Retinal pigment epithelial cell (primary cell): ENCODE data around the gene PSMB11.

Experiments
- DNase-seq: peaks from one replicate; pipeline ENCODE4 v3.0.0-alpha.2; 2010; ENCODE audit warnings: low read depth
- H3K4me3 ChIP-seq: 2 replicates; pipeline ENCODE4 v1.5.1; 2011; ENCODE audit warnings: mild to moderate bottlenecking, low read length, control low read depth, moderate library complexity
- TF ChIP-seq, protein P1 (sequence below): conservative IDR thresholded peaks from 2 replicates; pipeline ENCODE4 v1.5.1; 2011; ENCODE audit warnings: low read depth, low read length, control low read depth, inconsistent platforms

The PSMB11 gene

GRCh38 chr14:23077962-23078361, 36.0 kb downstream of the PSMB11 start:
- no peak for DNase-seq
- no peak overlapping the region for H3K4me3 ChIP-seq
- TF ChIP-seq, protein P1, sequence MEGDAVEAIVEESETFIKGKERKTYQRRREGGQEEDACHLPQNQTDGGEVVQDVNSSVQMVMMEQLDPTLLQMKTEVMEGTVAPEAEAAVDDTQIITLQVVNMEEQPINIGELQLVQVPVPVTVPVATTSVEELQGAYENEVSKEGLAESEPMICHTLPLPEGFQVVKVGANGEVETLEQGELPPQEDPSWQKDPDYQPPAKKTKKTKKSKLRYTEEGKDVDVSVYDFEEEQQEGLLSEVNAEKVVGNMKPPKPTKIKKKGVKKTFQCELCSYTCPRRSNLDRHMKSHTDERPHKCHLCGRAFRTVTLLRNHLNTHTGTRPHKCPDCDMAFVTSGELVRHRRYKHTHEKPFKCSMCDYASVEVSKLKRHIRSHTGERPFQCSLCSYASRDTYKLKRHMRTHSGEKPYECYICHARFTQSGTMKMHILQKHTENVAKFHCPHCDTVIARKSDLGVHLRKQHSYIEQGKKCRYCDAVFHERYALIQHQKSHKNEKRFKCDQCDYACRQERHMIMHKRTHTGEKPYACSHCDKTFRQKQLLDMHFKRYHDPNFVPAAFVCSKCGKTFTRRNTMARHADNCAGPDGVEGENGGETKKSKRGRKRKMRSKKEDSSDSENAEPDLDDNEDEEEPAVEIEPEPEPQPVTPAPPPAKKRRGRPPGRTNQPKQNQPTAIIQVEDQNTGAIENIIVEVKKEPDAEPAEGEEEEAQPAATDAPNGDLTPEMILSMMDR, result no peak

DNA sequence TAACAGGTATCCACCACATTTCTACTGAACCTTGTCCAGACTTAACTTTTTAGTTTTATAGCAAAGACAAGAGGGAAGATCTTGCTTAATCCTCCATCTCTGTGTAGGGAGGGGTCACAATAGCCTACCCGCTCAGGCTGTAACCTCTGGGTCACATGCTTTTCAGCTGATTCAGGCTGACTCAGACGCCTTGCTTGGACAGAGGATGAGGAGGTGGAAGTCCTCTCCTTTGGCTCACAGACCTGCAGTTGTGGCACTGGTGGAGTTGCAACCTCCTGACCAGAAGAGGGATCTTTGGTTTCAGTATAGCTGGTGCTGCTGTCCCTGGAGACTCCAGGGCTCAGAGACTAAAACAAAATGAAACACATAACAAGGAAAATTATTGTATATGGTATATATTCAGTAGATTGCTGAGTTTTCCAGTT, 36.7 kb downstream of the PSMB11 start:
- peak; percentile 74 for DNase-seq
- no peak overlapping the region for H3K4me3 ChIP-seq
- TF ChIP-seq, protein P1, result peak; percentile 4

DNA sequence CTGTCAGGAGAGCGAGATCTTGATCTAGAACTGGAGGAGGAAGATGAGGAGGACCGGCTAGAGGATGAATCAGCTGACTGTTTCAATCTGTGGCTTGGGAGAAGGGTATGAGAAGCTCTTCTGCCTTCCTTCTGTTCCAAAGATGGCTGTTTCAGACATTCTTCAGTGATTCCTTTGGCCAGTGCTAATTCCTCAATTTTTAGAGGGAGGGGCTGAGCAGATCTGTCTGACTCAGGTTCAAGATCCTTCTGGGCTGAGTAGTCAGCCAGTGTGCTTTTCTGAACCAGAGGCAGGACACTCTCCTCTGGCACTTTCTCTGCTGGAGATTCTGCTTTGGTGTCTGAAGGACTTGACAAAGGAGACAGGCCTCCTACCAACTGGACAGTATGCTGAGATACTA, 37.7 kb downstream of the PSMB11 start:
- H3K4me3 ChIP-seq, result no peak overlapping the region
- TF ChIP-seq, protein P1, result no peak
- no peak for DNase-seq

- TF ChIP-seq, protein P1, result no peak
- DNase-seq, result no peak
- H3K4me3 ChIP-seq, result no peak overlapping the region
Observed at GRCh38 chr14:23080474-23080873, 38.5 kb downstream of the PSMB11 start.

GRCh38 chr14:23085458-23085857, 43.4 kb downstream of the PSMB11 start:
- TF ChIP-seq, protein P1, result no peak
- DNase-seq, result no peak

GRCh38 chr14:23086565-23086964, 44.6 kb downstream of the PSMB11 start:
- no peak overlapping the region for H3K4me3 ChIP-seq

More at GRCh38 chr14:23085458-23085857, 43.4 kb downstream of the PSMB11 start:
- no peak overlapping the region for H3K4me3 ChIP-seq

DNA sequence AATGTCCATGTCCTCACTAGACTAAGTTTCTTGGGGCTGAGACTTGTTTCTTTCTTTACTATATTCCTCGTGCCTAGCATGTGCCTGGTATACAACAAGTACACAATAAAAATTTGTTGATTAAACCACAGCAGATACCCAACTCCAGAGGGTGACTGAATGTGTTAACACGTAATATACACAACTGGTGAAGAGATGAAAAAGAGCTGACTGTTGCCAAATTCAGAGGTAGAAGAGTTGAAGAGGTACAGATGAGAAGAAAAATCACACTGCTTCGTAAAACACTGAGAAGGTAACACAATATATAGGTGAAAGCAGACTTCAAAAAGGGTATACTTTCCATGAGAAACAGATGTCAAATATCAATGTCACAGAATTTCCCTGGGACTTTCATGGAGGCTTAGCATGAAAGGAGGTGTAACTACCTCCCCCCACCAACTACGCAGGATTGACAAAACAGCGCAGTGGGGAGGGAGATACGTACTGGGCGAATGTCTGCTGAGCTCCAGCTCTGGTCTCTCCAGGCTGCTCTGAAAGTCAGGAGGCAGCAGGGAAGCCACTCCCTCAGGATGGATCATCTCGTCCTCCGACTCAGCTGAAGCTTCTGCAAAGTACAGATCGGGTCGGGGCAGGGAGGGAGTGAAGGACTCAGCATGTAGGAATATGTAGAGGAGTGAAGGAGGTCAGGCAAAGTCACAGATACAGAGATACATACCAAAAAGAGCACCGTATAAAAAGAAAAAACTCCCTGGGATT, 47.7 kb downstream of the PSMB11 start:
- no peak for DNase-seq
- TF ChIP-seq, protein P1, result no peak
- no peak overlapping the region for H3K4me3 ChIP-seq

More at GRCh38 chr14:23086565-23086964, 44.6 kb downstream of the PSMB11 start:
- no peak for DNase-seq
- TF ChIP-seq, protein P1, result no peak
